Thyroid gland (tissue), 4 donors: ENCODE measurements around the gene RNF186.

Source experiments
- CTCF ChIP-seq, 6 experiments: fragments of 200-600 bp in 3 of 6; fragments of 450-650 bp in 3 of 6; sonication (generic) in 3 of 6; IDR thresholded peaks; one replicate each; pipeline ENCODE4 v1.5.1; 2016 to 2019; ENCODE audit warnings: antibody characterized with exemption in 6 of 6, mild to moderate bottlenecking in 2 of 6, inconsistent platforms in 1 of 6, moderate library complexity in 1 of 6
- POLR2A ChIP-seq, 2 donors: fragments of 450-650 bp; IDR thresholded peaks; one replicate each; pipeline ENCODE4 v1.6.1; 2017; ENCODE audit warnings: antibody characterized with exemption in 2 of 2, mild to moderate bottlenecking in 2 of 2, moderate library complexity in 1 of 2

DNA sequence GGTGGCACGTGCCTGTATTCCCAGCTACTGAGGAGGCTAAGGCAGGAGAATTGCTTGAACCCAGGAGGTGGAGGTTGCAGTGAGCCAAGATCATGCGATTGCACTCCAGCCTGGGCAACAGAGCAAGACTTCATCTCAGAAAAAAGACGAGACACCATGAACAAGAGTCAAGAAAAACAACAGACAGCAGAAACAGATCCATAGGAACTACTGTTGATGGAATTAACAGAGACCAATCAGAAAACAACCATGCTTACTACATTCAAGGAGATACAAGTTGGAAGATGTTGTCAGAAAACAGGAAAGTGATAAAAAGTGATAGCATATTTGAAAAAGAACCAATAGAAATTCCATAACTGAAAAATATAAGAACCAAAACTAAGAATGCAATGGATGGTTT, 47.9 kb upstream of the RNF186 start:
- TF ChIP-seq CTCF (IDR thresholded peaks at IDR 0.05) (no peak), POLR2A (IDR thresholded peaks at IDR 0.05) (no peak)
